ENCODE measurements around the gene SBF2.
"Not testable (repeated sequence)": the region's sequence is repeated elsewhere in the genome, so short reads cannot be mapped to it uniquely, and the experiment has no call there.

DNA sequence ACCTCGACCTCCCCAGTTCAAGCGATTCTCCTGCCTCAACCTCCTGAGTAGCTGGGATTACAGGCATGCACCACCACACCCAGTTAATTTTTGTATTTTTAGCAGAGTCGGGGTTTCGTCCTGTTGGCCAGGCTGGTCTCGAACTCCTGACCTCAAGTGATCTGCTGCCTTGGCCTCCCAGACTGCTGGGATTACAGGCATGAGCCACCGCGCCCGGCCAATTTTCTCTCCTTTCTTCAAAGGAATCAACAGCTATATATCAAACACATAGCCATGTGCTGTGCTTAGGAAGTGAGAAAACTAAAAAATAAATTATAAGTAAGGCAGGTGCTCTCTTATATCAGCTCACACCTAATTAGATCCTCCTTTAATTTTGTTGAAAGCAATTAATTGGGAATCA is 164.8 kb downstream of the SBF2 start:
- TF ChIP-seq, protein P1, sequence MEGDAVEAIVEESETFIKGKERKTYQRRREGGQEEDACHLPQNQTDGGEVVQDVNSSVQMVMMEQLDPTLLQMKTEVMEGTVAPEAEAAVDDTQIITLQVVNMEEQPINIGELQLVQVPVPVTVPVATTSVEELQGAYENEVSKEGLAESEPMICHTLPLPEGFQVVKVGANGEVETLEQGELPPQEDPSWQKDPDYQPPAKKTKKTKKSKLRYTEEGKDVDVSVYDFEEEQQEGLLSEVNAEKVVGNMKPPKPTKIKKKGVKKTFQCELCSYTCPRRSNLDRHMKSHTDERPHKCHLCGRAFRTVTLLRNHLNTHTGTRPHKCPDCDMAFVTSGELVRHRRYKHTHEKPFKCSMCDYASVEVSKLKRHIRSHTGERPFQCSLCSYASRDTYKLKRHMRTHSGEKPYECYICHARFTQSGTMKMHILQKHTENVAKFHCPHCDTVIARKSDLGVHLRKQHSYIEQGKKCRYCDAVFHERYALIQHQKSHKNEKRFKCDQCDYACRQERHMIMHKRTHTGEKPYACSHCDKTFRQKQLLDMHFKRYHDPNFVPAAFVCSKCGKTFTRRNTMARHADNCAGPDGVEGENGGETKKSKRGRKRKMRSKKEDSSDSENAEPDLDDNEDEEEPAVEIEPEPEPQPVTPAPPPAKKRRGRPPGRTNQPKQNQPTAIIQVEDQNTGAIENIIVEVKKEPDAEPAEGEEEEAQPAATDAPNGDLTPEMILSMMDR (IDR thresholded peaks at IDR 0.05; ENCODE audit: low read length): not testable (repeated sequence)
- TF ChIP-seq EZH2 (optimal IDR thresholded peaks at IDR 0.05; ENCODE audit: low read depth, low read length); EZH2phosphoT487 (IDR thresholded peaks at IDR 0.05; ENCODE audit: low read length): not testable (repeated sequence)
